HG03558 (cell line): Measurements from ENCODE around the gene TMPO.
A peak's percentile ranks its signal among the peaks of the same experiment; 100 is the strongest.
"Not testable (repeated sequence)": the region's sequence is repeated elsewhere in the genome, so short reads cannot be mapped to it uniquely, and the experiment has no call there.

ENCODE experiments used
- ATAC-seq: cut with Tn5 transposase; IDR thresholded peaks from one replicate; pipeline ENCODE4 v1.9.1; 2021; ENCODE audit warnings: moderate number of reproducible peaks; ENCODE audit not compliant: unreplicated experiment; ENCODE audit errors: extremely low read depth

TMPO gene

DNA sequence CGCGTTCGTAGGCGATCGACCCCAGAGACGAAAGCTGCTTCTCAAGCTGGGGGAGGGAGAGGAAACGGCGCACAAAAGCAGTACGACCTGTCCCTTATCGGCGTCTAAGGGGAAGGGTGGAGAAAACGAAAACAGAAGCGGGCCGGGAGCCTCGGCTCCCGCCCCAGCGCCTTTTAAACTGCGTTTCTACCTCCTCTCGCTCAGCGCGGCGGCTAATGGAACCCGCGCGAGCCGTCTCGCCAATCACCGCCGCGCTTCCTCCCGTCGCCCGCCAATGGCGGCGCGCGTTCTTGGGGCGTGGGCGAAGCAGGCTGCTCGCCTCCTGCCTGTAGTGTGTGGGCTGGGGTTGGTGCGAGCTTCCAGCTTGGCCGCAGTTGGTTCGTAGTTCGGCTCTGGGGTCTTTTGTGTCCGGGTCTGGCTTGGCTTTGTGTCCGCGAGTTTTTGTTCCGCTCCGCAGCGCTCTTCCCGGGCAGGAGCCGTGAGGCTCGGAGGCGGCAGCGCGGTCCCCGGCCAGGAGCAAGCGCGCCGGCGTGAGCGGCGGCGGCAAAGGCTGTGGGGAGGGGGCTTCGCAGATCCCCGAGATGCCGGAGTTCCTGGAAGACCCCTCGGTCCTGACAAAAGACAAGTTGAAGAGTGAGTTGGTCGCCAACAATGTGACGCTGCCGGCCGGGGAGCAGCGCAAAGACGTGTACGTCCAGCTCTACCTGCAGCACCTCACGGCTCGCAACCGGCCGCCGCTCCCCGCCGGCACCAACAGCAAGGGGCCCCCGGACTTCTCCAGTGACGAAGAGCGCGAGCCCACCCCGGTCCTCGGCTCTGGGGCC, at the start of gene TMPO:
Gene TMPO (plus strand): TSS at position 304 of the 824 bp plus-strand sequence. CDS start 278 bp downstream, at position 582.
- ATAC-seq, result peak; percentile 65

GRCh38 chr12:98465950-98466602, 49.3 kb upstream of the TMPO start:
- ATAC-seq, result no peak

DNA sequence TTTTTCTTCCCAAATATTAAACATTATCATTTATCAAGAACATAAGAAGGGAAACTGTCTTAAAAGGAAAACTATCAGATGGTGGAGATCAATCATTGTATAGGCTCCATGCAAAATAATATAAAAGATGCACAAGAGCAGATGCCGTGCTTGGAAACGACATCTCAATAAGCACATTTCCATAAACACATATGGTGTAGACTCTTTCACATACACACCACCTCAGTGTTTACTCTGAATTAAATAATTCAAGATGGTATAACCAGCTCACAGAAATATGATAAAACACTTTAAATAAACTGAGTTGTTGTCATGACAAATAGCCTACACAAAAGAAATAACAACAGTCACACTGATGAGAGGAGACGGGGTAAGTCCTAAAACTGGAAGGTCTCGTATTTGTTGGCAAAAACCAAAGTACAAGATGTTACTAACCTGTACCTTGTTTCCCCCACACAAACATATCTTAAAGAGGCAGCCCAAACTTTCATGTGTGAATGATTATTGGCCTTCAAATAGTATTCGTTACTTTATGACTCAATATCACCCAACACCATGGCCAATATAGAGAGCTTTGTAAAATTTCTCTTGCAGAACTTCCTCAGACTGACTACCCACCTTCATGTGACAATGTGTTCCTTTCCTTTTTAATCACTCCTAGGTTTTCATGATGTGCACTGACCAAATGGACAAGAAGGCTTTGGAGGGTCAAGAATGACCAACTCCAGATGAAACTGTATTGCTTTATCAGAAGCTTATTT, 48.6 kb upstream of the TMPO start:
- no peak for ATAC-seq

DNA sequence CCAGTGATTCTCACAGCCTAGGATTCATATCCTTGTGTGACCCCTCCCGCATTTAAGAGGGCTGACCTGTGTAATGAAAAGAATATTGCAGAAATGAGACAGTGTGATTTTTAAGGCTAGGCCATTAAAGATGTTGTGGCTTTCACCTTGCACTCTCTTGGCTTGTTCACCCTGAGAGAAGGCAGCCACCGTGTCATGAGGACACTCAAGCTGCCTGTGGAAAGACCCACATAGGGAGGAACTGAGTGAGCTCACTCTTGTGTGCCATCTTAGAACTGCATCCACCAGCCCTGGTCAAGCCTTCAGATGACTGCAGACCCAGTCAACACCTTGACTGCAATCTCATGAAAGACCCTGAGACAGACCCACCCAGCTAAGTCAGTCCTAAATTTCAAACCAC, 46.3 kb upstream of the TMPO start:
- no peak for ATAC-seq

DNA sequence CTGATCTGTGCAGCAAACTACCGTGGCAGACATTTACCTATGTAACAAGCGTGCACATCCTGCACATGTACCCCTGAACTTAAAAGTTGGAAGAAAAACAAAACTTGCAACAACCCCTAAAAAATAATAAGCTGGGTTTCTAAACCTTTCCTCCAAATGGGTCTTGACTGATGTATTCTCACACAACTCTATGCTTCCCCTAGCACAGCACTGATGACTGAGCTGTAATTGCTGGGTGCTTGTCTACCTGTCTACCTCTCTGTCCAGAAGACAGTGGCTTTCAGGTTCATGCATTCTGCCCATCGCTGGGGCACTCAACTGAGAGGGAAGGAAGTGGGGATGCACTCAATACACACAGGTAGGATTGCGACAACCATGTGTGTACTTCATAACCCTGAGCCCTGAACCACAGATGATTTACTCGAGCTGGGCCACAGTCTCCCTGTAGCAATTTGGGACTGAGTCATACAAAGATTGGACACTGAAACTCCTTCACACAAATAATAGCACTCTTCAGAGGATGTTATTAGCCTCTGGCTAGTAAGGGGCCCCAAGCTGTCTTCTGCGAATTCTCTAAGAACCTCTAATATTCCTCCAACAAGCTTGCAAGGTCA, 44.8 kb upstream of the TMPO start:
- no peak for ATAC-seq

- ATAC-seq, result no peak
Observed at GRCh38 chr12:98471085-98471484, 44.3 kb upstream of the TMPO start.

- ATAC-seq, result no peak
Observed at GRCh38 chr12:98475565-98475908, 39.9 kb upstream of the TMPO start.

- no peak for ATAC-seq
Observed at GRCh38 chr12:98478606-98479005, 36.8 kb upstream of the TMPO start.

DNA sequence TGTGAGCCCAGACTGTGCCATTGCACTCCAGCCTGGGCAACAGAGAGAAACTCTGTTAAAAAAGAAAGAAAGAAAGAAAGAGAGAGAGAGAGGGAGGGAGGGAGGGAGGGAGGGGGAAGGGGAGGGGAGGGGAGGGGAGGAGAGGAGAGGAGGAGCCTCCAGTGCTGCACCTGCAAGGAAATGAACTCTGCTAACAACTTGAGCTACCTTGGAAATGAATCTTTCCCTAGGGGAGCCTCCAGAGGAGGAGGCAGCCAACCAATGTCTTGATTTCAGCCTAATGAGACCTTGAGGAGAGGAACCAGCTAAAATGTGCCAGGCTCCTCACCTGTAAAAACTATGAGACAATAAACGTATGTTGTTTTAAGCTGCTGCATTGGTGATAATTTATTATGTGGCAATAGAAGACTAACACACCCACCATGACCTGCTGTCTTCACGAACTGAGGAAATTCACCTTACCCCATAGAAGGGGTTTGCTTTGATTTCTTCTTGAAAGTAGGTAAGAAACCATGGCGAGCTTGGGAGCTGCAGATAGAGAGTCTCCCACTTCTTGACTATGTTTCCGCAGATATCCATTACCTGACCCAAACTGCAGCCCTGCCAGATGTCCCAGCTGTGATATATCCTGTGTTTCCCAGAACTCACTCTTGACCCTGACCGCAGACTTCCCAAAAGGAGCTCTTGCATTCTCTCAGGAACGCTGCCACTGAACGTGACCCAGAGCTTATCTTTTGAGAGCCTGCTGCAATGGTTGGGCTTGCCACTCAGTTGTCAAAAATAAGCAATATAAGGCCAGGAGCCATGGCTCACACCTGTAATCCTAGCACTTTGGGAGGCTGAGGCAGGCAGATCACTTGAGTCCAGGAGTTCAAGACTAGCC, 31.5 kb upstream of the TMPO start:
- ATAC-seq, result no peak

DNA sequence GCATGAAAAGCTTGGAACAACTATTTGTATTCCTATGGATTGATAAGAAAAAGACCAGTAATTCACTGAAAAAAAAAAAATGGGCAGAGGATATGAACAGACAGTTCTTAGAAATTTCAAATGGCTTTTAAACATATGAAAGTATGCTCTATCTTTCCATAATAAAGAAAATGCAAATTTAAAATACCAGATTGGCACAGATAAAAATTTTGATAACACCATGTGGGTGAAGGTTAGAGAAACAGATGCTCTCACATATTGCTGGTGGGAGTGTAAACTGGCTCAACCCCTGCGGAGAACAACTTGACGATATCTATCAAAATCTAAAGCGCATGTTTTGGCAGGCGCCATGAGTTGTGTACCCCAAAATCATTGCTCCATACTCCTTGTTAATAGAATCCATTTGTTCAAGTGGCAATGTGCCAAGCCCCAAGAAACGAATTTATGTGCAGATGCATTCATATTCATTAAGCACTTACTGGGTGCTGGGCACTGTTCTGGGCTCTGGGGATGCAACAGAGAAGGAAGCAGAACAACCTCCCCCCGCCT, 29.5 kb upstream of the TMPO start:
- ATAC-seq, result no peak

- ATAC-seq, result not testable (repeated sequence)
Observed at GRCh38 chr12:98488416-98488815, 27.0 kb upstream of the TMPO start.

GRCh38 chr12:98489176-98489575, 26.2 kb upstream of the TMPO start:
- no peak for ATAC-seq

GRCh38 chr12:98490501-98491453, 24.6 kb upstream of the TMPO start:
- ATAC-seq, result peak; percentile 53

- no peak for ATAC-seq
Observed at GRCh38 chr12:98492580-98493140, 22.7 kb upstream of the TMPO start.

DNA sequence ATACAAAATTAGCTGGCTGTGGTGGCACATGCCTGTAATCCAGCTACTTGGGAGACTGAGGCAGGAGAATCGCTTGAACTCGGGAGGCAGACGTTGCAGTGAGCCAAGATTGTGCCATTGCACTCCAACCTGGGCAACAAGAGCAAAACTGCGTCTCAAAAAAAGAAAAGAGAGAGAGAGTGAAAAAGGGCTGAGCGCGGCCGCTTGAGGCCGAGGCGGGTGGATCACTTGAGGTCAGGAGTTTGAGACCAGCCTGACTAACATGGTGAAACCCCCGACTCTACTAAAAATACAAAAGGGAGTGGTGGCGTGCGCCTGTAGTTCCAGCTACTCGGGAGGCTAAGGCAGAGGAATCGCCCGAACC, 14.1 kb upstream of the TMPO start:
- not testable (repeated sequence) for ATAC-seq

- ATAC-seq, result peak; percentile 39
Observed at GRCh38 chr12:98503342-98503591, 12.1 kb upstream of the TMPO start.

- ATAC-seq, result peak; percentile 38
Observed at GRCh38 chr12:98503592-98504367, 11.6 kb upstream of the TMPO start.

DNA sequence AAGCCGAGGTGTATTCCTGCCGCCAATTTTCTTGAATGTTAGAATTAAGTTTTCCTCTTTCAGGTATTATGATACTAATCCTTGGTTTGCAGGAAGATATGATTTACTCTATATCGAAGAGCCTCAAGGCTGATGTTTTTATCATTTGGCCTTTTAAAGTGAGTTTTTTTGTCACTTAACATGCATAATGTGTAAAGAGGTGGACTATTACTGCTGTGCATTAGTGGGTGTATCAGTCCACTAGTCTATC, 11.1 kb upstream of the TMPO start:
- no peak for ATAC-seq
